ENCODE data around the gene TNS1. TPM values are rescaled to one million over a fixed set of nuclear protein-coding genes. Genes with fewer than 3 reads are reported as not detected.

TNS1 gene
- polyA plus RNA-seq, 1 of the 3 experiments (the other 2 are of a cell fraction) = 12.1 TPM

DNA sequence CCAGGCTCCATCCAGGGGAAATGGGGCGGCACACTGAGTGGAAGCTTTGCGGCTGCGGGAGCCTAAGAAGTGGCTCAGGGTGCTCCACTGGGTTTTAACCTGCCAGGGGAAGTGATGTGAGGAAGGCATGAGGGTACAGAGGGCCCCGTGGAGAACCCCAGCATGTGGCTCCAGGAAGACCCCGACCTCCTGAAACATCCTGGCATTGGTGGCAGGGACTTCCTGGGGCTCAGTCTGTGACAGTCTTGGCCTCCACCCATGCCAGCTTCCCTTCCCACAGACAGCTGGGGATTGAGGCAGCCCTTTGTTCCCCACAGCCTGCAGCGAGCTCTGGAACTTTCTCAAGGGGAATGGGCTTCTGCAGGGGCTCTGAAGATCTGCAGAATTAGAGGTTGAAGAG is 146.6 kb downstream of the TNS1 start:
- H3K79me2 ChIP-seq (ENCODE audit: insufficient read depth) = peaks cover 26% of the 10 kb centered on the region; the same call in 1 of the 2 replicates
- DNase-seq = no peak
- H3K4me3 ChIP-seq (ENCODE audit: low read depth in 2 of 2, low read length in 1 of 2) = no peak overlapping the region
- H2AFZ ChIP-seq (ENCODE audit: low read depth) = no peak overlapping the region
- no peaks in the 10 kb centered on the region for H3K9me2 ChIP-seq
- no peaks in the 10 kb centered on the region for H3K27me3 ChIP-seq (ENCODE audit: insufficient read depth)
- TF ChIP-seq, protein P1, sequence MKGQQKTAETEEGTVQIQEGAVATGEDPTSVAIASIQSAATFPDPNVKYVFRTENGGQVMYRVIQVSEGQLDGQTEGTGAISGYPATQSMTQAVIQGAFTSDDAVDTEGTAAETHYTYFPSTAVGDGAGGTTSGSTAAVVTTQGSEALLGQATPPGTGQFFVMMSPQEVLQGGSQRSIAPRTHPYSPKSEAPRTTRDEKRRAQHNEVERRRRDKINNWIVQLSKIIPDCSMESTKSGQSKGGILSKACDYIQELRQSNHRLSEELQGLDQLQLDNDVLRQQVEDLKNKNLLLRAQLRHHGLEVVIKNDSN (IDR thresholded peaks at IDR 0.05; ENCODE audit: borderline replicate concordance, low read depth) = no peak
- TF ChIP-seq, protein P2, sequence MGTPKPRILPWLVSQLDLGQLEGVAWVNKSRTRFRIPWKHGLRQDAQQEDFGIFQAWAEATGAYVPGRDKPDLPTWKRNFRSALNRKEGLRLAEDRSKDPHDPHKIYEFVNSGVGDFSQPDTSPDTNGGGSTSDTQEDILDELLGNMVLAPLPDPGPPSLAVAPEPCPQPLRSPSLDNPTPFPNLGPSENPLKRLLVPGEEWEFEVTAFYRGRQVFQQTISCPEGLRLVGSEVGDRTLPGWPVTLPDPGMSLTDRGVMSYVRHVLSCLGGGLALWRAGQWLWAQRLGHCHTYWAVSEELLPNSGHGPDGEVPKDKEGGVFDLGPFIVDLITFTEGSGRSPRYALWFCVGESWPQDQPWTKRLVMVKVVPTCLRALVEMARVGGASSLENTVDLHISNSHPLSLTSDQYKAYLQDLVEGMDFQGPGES (IDR thresholded peaks at IDR 0.05; ENCODE audit: low read depth, low read length) = no peak
- TF ChIP-seq RFX5 (IDR thresholded peaks at IDR 0.05; ENCODE audit: low read length) = no peak
- TF ChIP-seq, protein P3, sequence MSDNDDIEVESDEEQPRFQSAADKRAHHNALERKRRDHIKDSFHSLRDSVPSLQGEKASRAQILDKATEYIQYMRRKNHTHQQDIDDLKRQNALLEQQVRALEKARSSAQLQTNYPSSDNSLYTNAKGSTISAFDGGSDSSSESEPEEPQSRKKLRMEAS (IDR thresholded peaks at IDR 0.05; ENCODE audit: low read depth) = no peak
- no peak for TF ChIP-seq JUND (IDR thresholded peaks at IDR 0.05)
- no peak for TF ChIP-seq RCOR1 (IDR thresholded peaks at IDR 0.05; ENCODE audit: low read length)
- no peak for TF ChIP-seq MXI1 (IDR thresholded peaks at IDR 0.05; ENCODE audit: low read depth, low read length)
- no peak for TF ChIP-seq SIN3A (IDR thresholded peaks at IDR 0.05; ENCODE audit: borderline replicate concordance, low read depth, low read length)
- TF ChIP-seq, protein P4, sequence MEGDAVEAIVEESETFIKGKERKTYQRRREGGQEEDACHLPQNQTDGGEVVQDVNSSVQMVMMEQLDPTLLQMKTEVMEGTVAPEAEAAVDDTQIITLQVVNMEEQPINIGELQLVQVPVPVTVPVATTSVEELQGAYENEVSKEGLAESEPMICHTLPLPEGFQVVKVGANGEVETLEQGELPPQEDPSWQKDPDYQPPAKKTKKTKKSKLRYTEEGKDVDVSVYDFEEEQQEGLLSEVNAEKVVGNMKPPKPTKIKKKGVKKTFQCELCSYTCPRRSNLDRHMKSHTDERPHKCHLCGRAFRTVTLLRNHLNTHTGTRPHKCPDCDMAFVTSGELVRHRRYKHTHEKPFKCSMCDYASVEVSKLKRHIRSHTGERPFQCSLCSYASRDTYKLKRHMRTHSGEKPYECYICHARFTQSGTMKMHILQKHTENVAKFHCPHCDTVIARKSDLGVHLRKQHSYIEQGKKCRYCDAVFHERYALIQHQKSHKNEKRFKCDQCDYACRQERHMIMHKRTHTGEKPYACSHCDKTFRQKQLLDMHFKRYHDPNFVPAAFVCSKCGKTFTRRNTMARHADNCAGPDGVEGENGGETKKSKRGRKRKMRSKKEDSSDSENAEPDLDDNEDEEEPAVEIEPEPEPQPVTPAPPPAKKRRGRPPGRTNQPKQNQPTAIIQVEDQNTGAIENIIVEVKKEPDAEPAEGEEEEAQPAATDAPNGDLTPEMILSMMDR (IDR thresholded peaks at IDR 0.05) = no peak
- no peak for TF ChIP-seq TCF12 (IDR thresholded peaks at IDR 0.05)
- no peak for TF ChIP-seq NRF1 (IDR thresholded peaks at IDR 0.05; ENCODE audit: low read depth, low read length)
- no peak for TF ChIP-seq YY1 (IDR thresholded peaks at IDR 0.05; ENCODE audit: low read depth)
- no peak for TF ChIP-seq ELF1 (IDR thresholded peaks at IDR 0.05)
- no peak for TF ChIP-seq GABPA (IDR thresholded peaks at IDR 0.05; ENCODE audit: low read depth)
- 72% methylated on average over 2 of the region's 6 CpGs for WGBS (ENCODE audit: low lambda C conversion rate)
- ChIA-PET POLR2A (no interaction called here), CTCF (interaction anchor here (1.2 kb wide), 1 partner anchor 64 kb away, joined by 3 read pairs; no protein-coding TSS in a partner anchor)
- peaks cover 24% of the 10 kb centered on the region for H3F3A ChIP-seq (replicated peaks; ENCODE audit: insufficient read depth)
- peaks cover 16 to 19% of the 10 kb centered on the region in 2 experiments for H3K36me3 ChIP-seq (replicated peaks in 1 of 2; ENCODE audit: control insufficient read depth in 1 of 2, insufficient read depth in 2 of 2, low read length in 1 of 2)
- no peak overlapping the region for H3K27ac ChIP-seq (ENCODE audit: low read depth in 2 of 2, low read length in 1 of 2)
- H3K4me2 ChIP-seq = no peak overlapping the region
- no peaks in the 10 kb centered on the region for H3K9me3 ChIP-seq
- H3K9ac ChIP-seq = no peak overlapping the region
- peaks cover 33 to 43% of the 10 kb centered on the region in 2 experiments; a peak in 3 of 4 replicates for H3K4me1 ChIP-seq (ENCODE audit: control insufficient read depth in 1 of 2, insufficient read depth in 2 of 2, low read depth in 1 of 2, low read length in 1 of 2)
- H4K20me1 ChIP-seq (ENCODE audit: insufficient read depth) = peaks cover 50% of the 10 kb centered on the region
